Fibroblast of upper back skin (primary cell): ENCODE data around the gene ANKRD2.
"Not testable (repeated sequence)": the region's sequence is repeated elsewhere in the genome, so short reads cannot be mapped to it uniquely, and the experiment has no call there.

Experiments used
- DNase-seq: peaks from one replicate; pipeline ENCODE4 v3.0.0-alpha.2; 2013

Gene ANKRD2

DNA sequence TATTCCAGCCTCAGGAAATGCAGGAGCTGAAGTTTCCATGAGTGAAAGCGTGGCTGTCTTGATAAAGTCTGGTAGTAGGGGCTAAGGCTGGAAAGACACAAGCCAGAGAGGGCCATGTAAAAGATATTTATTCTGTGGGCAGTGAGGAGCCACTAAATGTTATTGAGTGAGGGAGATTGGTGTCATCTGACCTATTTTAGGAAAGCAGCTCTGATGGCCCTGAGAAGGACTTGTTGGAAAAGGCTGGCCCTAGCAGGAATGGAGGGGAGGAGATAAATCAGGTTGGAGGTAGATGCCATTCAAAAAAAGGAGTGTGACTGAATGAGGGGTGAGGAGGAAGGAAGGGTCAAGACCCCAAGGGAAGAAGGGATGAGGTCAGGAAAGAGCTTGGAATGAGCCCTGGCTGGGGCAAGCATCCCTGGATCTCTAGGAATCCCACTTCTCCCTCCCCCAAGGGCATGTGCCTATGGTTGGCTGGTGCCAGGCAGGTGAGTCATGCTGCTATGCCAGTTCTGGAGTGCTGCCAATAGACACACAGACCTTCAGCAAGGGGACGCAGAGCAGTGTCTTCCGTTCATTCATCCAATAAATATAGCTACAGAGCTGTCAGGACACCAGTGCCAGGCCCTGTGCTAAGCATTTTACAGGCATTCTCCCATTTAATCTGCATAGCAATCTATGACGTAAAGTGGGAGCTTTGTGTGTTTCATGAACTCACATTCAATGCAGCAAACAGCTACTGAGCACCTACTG lies 2.0 kb downstream of the ANKRD2 start:
- peak; percentile 64 for DNase-seq

DNA sequence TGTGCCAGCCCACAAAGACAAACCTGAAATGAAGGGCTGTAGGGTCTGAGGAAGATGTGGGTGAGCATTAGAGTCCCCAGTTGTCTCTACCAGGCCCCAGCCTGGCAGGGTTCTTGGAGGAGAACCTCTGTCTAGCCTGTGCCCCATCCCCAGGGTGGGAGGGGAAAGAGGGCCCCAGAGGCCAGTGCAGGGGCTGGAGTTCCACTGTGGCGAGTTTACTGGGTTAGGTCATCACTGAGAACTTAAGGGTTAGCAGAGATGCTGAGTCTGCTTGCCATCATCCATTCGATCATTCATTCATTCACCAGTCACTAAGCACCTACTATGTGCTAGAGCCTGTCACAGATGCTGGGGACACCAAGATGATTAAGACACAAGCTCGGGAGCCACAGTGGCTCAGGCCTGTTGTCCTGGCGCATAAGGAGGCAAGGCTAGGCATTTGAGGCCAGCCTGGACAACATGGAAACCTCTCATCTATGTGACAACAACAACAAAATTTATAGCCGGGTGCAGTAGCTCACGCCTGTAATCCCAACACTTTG lies 2.6 kb downstream of the ANKRD2 start:
- DNase-seq = peak; percentile 11

DNA sequence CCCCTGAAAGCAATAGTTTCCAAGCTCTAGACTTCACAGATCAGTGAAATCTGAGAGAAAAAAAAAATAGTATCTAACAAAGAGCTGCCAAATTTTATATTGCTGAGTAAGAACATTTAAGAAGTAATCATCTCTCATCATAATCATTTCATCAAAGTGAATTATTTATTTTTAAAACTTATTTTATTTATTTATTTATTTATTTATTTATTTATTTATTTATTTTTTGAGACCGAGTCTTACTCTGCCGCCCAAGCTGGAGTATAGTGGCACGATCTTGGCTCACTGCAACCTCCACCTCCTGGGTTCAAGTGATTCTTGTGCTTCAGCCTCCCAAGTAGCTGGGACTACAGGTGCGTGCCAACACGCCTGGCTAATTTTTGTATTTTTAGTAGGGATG lies 3.9 kb downstream of the ANKRD2 start:
- not testable (repeated sequence) for DNase-seq

DNA sequence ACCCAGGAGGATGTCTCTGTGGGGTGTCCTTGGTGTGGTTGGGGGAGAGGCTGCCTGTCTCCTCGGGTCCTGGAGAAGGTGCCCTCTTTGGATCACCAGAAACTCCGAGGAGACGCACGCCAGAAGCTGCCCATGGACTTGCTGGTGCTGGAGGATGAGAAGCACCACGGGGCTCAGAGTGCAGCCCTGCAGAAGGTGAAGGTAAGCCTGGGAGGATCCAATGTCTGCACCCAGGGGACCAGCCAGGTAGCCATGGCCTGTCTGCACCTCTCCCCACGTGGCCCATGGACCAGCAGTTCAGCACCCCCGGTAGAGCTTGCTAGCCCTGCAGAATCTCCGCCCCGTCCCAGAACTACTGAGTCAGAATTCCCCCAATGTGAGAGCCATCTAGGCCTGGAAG lies 5.1 kb downstream of the ANKRD2 start:
- no peak for DNase-seq

DNA sequence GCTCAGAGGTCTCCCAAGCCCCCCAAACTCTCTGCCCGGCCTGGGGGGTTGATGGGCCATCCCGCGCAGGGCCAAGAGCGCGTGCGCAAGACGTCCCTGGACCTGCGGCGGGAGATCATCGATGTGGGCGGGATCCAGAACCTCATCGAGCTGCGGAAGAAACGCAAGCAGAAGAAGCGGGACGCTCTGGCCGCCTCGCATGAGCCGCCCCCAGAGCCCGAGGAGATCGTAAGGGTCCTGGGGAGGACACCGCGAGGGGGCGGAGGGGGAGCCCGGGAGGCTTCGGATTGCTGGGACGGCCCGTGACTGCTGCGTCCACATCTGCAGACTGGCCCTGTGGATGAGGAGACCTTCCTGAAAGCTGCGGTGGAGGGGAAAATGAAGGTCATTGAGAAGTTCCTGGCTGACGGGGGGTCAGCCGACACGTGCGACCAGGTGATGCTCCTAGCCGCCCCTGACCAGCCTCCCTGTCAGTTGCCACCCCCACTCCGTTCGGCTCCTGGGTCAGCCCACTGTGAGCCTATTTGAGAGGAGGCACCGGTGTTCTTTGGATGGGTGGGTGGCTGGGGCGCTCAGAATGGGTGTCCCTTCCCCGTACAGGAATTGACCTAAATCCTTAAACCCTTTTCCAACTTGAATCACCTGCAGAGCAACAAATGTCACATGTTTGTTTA lies 5.7 kb downstream of the ANKRD2 start:
- no peak for DNase-seq

DNA sequence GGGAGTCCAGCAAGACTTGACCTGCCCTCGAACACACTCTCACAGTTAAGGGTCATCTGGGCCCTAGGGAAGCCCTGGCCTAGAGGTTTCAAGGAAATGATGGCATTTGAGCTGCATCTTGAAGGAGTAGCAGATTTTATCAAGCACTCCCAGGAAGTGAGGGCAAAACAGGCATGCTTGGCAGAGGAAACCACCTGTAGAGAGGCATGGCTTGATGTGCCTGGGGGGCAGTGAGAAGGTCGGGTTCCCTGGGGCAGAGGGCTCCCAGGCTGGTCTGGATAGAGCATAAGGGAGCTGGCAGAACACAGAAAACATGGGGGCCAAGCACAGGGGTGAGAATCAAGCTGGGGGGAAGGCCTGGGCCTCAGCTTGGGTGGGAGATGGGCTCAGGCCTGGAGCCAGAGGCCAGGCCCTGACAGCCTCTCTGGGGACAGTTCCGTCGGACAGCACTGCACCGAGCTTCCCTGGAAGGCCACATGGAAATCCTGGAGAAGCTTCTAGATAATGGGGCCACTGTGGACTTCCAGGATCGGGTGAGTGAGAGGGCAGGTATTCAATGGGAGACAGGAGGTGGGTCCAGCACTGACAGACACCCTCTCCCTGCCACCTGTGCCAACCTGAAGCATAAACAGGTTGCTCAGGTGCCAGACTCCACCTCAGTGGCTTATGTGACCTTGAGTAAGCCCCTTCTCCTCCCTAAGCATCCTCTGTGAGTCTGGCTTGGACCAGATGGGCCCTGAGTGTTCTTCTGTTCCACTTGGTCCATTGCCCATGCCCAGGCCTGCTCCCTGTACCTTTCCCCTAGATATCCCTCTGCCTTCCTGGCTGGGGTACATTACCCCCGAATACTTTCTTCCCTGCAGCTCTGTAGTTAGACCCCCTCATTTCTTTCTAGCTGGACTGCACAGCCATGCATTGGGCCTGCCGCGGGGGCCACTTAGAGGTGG lies 8.1 kb downstream of the ANKRD2 start:
- DNase-seq = no peak

DNA sequence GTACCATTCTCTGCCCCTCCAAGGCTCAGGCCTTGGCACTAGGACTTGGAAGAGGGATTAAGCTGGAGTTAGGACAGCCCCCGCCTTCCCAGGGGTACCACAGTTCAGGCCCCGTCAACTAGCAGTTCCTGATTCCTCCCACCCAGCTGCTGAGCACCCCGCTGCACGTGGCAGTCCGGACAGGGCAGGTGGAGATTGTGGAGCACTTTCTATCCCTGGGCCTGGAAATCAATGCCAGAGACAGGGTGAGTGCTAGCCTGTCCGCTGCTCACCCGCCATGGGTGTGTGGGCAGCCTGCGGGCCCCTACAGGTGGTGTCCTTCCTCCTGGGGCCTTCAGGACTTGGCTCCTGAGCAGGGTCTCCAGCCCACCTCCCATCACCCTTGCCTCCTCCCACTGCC lies 9.6 kb downstream of the ANKRD2 start:
- DNase-seq = no peak

DNA sequence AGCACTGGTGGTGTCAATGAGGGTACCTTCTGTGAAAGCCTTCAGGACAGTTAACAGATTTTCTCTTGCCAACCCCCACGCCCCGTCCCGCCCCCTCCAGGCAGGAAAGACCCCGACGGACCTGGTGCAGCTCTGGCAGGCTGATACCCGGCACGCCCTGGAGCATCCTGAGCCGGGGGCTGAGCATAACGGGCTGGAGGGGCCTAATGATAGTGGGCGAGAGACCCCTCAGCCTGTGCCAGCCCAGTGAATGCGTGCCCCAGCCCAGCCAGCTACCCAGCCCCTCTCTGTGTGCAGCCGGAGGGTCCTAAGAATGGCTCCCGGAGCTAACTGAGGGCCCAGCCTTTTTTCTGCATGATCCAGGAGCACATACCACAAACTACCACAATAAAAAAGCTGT lies 10.9 kb downstream of the ANKRD2 start:
- DNase-seq = no peak

DNA sequence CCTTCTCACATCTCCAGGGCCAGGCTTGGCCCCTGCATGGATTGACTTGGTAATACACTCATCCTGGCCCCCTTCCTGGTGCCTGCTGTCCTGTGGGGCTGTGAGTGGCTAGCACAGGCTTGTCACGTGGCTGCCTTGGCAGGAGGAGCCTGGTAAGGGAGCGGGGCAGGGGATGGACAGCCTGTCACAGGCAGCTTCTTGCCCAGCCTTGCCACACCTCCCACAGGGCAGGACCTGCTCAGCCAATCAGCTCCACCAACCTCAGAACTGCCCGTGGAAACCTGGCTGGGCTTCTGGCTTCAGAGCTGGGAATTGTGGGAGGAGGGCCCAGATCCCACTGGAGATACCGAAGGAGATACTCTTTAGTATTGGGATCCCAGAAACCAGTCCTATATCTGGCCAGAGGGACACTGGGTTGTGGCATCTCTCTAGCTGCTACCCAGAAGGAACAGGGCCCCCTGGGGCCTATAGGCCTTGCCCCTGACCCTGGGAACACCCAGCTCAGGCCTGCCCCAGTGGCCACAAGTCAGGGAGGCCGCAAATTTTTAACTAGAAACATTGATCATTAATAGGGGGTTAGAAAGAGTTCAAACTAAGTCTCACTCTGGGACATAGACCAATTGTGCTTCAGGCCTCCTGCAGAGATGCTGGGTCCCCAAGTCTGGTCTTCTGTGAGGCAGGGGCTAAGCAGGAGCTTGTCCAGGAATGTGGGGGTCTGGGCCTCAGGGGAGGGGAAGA lies 11.7 kb downstream of the ANKRD2 start, which contains the start of gene HOGA1:
TSS of gene HOGA1 (plus strand) at position 330 of the 738 bp plus-strand sequence. CDS start at position 645, 315 bp downstream.
- DNase-seq = peak; percentile 63

DNA sequence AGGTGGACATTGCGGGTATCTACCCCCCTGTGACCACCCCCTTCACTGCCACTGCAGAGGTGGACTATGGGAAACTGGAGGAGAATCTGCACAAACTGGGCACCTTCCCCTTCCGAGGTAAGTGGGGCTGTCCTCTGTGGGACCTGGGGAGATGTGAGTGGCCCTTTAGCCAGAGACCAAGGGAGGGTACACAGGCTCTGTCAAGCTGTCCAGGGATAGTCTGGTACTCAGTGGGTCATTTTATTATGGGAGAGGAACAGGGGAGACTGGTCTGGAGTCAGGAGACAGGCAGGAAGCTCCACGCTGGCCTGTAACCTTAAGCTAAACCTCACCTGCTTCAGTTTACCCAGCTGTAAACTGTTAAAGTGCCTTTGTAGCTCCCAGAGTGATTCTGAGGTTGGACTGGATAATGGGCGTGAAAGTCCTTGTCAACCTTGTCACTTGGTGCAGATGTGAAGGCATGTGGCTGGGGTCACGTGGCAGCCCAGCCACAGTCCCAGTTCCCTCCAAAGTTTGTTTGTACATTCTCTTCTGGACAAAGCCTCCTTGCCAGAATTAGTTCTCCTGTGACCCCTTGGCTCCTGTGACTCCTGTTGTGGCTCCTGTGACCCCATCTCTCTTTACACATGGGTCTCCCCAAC lies 12.3 kb downstream of the ANKRD2 start:
- no peak for DNase-seq

DNA sequence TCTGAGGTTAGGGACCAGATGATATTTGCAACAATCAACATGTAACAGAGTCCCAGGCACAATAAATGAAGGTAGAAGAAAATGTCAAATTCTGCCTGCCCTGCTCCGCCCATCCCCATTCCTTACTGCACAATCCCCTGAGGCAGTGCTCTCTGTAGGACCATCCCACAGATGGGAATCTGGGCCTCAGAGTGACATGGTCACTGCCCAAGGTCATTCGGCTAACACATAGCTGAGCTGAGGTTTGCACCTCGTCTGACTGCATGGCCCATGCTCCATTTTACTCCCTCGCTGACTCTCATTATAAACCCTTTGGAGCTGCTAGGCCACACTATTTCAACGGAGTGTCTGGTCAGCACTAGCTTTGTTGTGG lies 12.8 kb downstream of the ANKRD2 start:
- DNase-seq = no peak

DNA sequence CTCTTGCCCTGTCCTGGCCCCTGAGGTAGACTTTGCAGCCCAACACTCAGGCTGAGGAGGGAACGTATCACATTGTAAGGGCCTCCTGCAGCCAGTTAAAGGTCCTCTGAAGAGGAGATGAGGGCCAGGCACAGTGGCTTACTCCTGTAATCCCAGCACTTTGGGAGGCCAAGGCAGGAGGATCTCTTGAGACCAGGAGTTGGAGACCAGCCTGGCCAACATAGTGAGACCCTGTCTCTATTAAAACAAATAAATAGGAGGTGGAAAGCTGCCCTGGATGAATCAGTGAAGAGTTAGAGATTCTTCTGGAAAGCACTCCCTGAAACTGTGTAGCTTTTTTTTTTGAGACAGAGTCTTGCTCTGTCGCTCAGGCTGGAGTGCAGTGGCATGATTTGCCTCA lies 14.6 kb downstream of the ANKRD2 start:
- no peak for DNase-seq

DNA sequence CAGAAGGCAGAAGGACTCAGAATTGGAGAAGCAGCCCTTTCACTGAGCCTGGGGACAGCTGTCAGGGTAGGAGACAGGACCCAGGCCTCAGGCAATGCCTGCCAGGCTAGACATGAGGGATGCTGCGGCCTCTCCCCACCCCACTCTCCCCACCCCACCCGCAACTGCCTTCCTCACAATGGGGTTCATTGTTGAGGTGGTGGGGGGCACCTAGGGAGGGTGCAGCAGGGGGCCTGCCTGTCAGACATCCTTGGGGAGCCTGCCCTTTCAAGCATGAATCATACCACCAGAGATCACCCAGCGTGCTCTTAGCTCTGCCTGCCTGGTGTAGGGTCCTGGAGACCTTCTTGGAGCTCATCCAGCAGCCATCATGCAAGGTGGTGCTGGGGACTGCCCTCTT lies 16.9 kb downstream of the ANKRD2 start, which contains the start of gene C10orf62:
TSS of gene C10orf62 (plus strand) at position 243 of the 400 bp plus-strand sequence. CDS start 177 bp downstream, outside the sequence.
- no peak for DNase-seq

DNA sequence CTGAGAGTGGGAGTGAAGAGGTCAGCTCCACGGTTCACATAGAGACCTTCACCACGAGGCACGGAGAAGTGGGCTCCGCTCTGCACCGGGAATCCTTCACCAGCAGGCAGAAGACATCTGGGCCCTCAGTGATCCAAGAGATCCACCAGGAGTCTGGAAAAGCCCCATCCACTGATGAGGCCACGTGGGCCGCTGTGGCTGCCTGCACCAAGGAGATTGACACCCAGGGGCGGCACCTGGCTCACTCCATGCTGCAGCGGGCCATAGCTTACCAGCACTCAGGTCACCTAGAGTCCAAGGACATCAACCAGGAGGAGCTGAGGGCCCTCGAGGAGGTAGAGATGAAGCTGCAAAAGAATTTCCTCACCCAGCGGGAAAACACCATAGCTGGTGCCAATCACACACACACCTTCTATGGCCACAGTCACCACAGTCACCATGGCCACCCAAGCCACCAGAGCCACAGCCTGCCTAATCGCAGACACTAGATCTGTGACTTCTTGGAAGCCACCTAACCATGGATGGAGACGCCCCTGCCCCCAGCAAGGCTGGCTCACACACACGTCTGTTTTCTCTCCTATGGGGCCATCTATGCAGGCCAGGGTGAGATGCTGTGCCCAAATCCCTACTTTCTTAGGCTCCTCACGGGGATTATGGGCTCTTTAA lies 17.6 kb downstream of the ANKRD2 start:
- DNase-seq = no peak

DNA sequence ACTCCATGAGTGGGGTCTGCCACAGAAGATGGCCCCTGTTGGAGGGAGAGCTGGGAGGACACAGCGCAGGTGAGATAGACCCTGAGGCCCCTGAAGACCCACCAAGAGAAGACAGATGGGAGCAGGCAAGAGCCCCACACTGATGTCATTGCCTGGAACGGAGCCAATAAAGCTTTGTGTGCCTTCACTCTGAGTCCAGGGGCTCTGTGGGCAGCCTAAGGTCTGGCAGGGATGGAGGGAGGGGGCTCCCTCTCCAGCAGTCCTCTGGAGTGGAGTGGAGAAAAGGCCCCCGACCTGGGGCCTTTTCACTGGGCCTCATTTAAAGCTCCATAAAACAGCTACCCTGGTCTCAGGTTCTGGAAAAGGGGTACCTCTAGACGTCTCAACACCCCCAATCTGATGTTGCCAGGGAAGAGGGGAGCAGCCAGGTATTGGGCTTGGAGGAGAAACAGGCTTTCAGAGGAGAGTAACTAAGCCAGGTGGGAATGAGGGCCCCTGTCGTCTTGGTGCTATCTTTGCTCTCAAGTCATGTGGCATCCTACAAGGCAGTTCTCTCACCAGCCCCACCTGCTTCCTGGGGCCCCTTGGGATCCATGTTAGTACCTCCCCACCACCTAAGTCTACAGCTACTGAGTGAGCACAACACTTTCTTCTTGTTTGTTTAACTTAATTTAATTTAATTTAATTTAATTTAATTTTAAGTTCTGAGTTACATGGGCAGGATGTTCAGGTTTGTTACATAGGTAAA lies 18.3 kb downstream of the ANKRD2 start:
- no peak for DNase-seq

DNA sequence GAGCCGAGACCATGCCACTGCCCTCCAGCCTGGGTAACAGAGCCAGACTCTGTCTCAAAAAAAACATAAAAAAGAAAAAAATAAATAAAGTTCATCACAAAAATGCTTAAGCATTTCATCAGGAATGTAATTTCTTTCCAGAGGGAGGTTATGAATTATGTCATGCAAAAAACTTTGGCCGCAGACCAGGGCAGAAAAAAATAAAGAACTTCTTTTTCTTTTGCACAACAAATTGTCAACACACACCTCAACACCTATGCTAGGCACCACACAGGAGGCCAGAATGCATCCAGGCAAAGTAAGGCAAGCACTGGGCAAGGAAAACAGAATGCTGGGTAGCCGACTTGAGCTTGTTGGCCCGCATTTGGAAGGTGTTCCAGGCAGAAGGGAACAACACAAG lies 20.8 kb downstream of the ANKRD2 start:
- DNase-seq = peak; percentile 38

DNA sequence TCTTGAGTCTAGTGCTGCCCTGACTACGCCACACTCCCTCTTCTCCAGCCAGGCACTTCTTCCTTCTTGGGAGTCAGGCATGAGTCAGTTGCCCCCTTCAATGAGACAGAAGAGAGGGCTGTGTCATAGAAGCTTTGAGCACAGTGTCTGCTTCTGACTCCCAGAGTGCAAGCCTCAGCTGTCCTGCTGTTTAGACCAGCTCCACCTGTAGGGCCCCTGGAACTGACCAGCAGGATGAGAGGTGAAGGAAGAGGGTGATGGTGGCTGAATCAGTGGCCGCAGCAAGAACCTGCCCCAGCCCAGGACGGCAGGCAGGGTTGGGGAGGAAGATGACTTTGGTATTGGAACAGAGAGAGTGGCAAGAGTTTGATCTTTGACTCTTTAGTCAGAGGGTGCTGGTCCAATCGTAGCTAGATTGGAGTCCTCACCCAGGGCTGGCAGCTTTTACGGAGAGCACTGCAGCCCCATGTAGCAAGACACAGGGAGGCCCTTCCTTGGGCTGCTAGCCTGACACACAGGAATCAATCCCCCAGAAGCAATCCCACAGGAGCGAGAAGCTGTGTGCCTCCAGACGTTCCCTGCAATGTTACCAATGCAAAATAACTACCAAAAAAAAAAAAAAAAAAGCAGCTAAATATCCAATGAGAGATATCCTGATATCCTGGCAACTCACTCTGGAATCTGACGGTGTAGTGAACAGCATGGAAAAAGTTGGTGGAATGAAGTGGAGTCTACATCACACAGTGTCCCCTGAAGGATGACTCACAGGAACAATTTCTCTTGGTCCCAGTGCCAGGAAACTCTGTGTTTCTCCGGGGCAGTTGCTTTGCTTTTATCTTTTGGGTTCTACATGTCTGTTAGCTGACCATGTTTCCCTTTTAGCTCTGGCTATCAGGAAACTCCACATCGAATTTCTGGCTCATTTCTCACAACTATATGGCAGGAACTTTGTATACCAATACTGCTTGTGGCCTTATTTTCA lies 23.8 kb downstream of the ANKRD2 start:
- peak; percentile 86 for DNase-seq

DNA sequence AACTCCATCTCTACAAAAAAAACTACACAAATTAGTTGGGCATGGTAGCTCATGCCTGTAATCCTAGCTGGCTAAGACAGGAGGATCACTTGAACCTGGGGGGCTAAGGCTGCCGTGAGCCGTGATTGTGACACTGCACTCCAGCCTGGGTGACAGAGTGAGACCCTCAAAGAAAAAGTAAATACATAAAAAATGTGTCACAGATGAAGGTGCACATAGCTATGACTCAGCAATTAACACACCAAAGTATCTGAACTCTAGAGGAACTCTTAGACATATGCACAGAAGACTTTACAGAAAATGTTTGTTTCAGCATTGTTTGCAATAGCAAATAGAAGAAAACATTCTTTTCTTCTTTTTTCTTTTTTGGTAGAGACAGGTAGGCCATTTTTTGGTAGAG lies 25.2 kb downstream of the ANKRD2 start:
- DNase-seq = no peak
